Measurements from ENCODE around the gene NBAS.

The NBAS gene

GRCh38 chr2:15596350-15596749, 35.2 kb upstream of the NBAS start:
- Histone ChIP-seq H3K9me3 (ENCODE audit: severe bottlenecking) (no peaks in the 10 kb centered on the region), H3K4me3 (ENCODE audit: severe bottlenecking) (no peak overlapping the region), H3K27me3 (ENCODE audit: insufficient read depth, poor library complexity, severe bottlenecking) (no peaks in the 10 kb centered on the region), H3K4me1 (ENCODE audit: insufficient read depth, poor library complexity, severe bottlenecking) (peaks cover 5% of the 10 kb centered on the region), H3K36me3 (ENCODE audit: low read depth) (peaks cover 75% of the 10 kb centered on the region), H3K27ac (ENCODE audit: poor library complexity, severe bottlenecking) (no peak overlapping the region)
- ATAC-seq (ENCODE audit: low read depth) = no peak
- no peak for TF ChIP-seq CTCF (IDR thresholded peaks at IDR 0.05; ENCODE audit: poor library complexity, severe bottlenecking)
- no peak for DNase-seq (ENCODE audit: low spot score)

GRCh38 chr2:15595936-15596335, 34.8 kb upstream of the NBAS start:
- no peaks in the 10 kb centered on the region for H3K9me3 ChIP-seq (ENCODE audit: severe bottlenecking)
- H3K36me3 ChIP-seq (ENCODE audit: low read depth) = peaks cover 71% of the 10 kb centered on the region
- ATAC-seq (ENCODE audit: low read depth) = no peak
- no peaks in the 10 kb centered on the region for H3K27me3 ChIP-seq (ENCODE audit: insufficient read depth, poor library complexity, severe bottlenecking)
- TF ChIP-seq CTCF (IDR thresholded peaks at IDR 0.05; ENCODE audit: poor library complexity, severe bottlenecking) = no peak
- no peak for DNase-seq (ENCODE audit: low spot score)
- H3K27ac ChIP-seq (ENCODE audit: poor library complexity, severe bottlenecking) = no peak overlapping the region
- peaks cover 5% of the 10 kb centered on the region for H3K4me1 ChIP-seq (ENCODE audit: insufficient read depth, poor library complexity, severe bottlenecking)
- H3K4me3 ChIP-seq (ENCODE audit: severe bottlenecking) = no peak overlapping the region

GRCh38 chr2:15595342-15595905, 34.3 kb upstream of the NBAS start:
- no peak overlapping the region for H3K27ac ChIP-seq (ENCODE audit: poor library complexity, severe bottlenecking)
- H3K4me1 ChIP-seq (ENCODE audit: insufficient read depth, poor library complexity, severe bottlenecking) = peaks cover 5% of the 10 kb centered on the region
- H3K4me3 ChIP-seq (ENCODE audit: severe bottlenecking) = no peak overlapping the region
- peaks cover 68% of the 10 kb centered on the region for H3K36me3 ChIP-seq (ENCODE audit: low read depth)
- DNase-seq (ENCODE audit: low spot score) (no peak), ATAC-seq (ENCODE audit: low read depth) (no peak)
- H3K9me3 ChIP-seq (ENCODE audit: severe bottlenecking) = no peaks in the 10 kb centered on the region
- no peak for TF ChIP-seq CTCF (IDR thresholded peaks at IDR 0.05; ENCODE audit: poor library complexity, severe bottlenecking)
- no peaks in the 10 kb centered on the region for H3K27me3 ChIP-seq (ENCODE audit: insufficient read depth, poor library complexity, severe bottlenecking)

- H3K27ac ChIP-seq (ENCODE audit: poor library complexity, severe bottlenecking) = no peak overlapping the region
- ATAC-seq (ENCODE audit: low read depth) (no peak), DNase-seq (ENCODE audit: low spot score) (no peak)
- H3K36me3 ChIP-seq (ENCODE audit: low read depth) = peaks cover 60% of the 10 kb centered on the region
- no peaks in the 10 kb centered on the region for H3K27me3 ChIP-seq (ENCODE audit: insufficient read depth, poor library complexity, severe bottlenecking)
- H3K4me3 ChIP-seq (ENCODE audit: severe bottlenecking) = no peak overlapping the region
- peaks cover 5% of the 10 kb centered on the region for H3K4me1 ChIP-seq (ENCODE audit: insufficient read depth, poor library complexity, severe bottlenecking)
- no peak for TF ChIP-seq CTCF (IDR thresholded peaks at IDR 0.05; ENCODE audit: poor library complexity, severe bottlenecking)
- no peaks in the 10 kb centered on the region for H3K9me3 ChIP-seq (ENCODE audit: severe bottlenecking)
Measured at GRCh38 chr2:15594291-15595256, 33.4 kb upstream of the NBAS start.

GRCh38 chr2:15593327-15593705, 32.2 kb upstream of the NBAS start:
- no peaks in the 10 kb centered on the region for H3K27me3 ChIP-seq (ENCODE audit: insufficient read depth, poor library complexity, severe bottlenecking)
- DNase-seq (ENCODE audit: low spot score) (no peak), ATAC-seq (ENCODE audit: low read depth) (no peak)
- TF ChIP-seq CTCF (IDR thresholded peaks at IDR 0.05; ENCODE audit: poor library complexity, severe bottlenecking) = no peak
- H3K4me1 ChIP-seq (ENCODE audit: insufficient read depth, poor library complexity, severe bottlenecking) = peaks cover 5% of the 10 kb centered on the region
- H3K36me3 ChIP-seq (ENCODE audit: low read depth) = peaks cover 47% of the 10 kb centered on the region
- no peak overlapping the region for H3K27ac ChIP-seq (ENCODE audit: poor library complexity, severe bottlenecking)
- H3K4me3 ChIP-seq (ENCODE audit: severe bottlenecking) = no peak overlapping the region
- H3K9me3 ChIP-seq (ENCODE audit: severe bottlenecking) = no peaks in the 10 kb centered on the region
